ENCODE measurements around the gene FXR2.

Gene FXR2

DNA sequence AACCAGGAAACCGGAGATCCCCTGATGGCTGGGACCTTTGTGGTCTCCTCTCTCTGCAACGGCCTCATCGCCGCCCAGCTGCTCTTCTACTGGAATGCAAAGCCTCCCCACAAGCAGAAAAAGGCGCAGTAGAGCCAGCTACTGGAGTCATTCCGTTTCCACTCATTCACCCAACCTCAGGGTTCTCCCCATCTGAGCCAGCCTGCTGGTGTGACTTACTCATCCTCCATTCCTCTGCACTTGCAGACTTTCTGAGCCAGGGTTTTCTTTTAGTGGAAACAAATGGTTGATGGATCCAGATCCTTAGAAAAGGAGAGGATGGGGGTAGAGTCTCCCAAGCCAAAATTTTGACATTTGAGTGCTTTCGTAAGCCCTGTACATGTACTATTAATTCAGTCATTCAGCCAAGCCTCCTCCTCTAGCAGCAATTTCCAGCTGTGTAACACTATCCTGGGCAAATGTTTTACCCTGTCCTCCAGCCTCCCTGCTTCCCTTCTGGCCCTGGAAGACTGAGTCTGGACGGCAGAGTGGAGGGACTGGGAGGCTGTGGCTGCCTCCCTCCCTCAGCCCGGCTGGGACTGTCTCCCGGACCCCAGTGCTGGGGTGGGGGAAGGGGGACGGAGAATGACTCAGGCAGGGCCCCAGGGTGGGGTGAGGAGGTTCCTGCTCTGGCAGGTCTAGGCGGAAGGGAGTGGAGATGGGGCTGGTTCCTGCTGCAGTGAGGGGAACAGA, 27.1 kb downstream of the FXR2 start:
- DNase-seq (ENCODE audit: low spot score): no peak

GRCh38 chr17:7586673-7587419, 27.9 kb downstream of the FXR2 start:
- DNase-seq (ENCODE audit: low spot score): no peak

GRCh38 chr17:7583253-7584109, 31.2 kb downstream of the FXR2 start, which contains the start of gene MPDU1:
Gene MPDU1 (plus strand): TSS chr17:7583852. CDS start chr17:7583863, 11 bp downstream.
- DNase-seq (ENCODE audit: low spot score): peak; percentile 100

DNA sequence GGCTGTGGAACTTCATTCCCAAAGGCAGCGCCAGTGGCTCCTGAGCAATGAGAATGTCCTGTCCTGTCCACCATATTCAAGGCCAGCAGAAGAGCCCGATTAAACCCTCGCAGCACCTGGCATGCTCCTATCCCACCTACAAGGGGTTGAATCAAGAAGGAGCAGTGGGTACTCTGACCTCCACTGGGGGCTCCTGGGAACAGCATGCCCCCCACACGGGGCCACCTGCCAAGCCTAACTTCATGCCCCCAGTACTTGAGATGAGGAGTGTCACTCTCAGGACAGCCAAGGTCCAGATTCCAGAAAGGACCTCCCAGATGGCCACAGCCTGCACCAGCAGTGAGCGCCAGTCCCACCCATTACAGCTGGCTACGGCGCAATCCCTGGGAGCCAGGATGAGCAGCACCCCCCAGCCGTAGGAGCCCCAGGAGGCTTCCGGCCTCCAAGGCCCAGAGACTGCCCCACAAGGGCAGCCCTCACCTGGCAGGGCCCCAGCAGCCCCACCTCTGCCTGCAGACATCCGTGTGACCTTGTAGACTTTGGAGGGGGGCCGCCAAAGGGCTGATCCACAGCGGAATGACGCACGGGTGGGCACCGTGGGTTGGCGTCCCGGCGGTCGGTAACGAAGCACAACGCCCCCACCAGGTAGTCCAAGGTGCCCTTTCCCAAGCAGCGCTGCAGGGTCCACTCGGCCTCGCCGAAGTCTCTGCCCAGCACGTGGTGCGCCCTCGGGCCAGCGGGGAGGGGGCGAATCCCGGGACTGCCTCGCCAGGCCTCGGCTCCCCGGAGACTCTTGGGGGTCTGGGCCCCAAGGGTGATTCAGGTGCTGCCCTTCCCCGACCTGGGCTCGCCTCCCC, 32.1 kb downstream of the FXR2 start:
- DNase-seq (ENCODE audit: low spot score): no peak

DNA sequence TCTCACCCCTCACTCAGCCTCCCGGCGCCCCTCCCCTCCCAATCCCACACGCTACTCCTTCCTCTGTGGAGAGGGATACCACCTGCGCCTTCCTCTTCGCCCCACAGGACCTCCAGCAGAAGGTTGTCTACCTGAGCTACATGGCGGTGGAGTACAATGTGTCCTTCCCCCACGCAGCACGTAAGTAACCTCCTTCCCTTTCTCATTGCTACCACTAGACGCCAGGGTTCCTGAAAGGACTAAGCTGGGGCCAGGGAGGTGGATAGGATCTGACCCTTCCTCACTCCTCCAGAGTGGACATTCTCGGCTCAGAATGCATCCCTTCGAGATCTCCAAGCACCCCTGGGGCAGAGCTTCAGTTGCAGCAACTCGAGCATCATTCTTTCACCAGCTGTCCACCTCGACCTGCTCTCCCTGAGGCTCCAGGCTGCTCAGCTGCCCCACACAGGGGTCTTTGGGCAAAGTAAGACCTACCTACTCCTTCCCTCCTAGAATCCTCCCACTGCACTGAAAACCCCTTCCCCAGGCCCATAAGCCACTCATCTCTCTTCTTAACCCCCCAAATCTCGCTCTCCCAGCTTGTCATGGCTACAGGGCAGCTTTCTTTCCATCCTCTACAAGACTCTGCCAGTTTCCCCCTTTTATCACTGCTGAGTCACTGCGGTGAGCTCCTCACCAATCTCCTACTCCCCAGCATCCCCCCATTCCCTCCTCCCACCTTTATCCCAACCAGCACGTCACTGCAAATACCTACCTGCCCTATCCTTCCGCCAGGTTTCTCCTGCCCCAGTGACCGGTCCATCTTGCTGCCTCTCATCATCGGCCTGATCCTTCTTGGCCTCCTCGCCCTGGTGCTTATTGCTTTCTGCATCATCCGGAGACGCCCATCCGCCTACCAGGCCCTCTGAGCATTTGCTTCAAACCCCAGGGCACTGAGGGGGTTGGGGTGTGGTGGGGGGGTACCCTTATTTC, 33.8 kb downstream of the FXR2 start:
- no peak for DNase-seq (ENCODE audit: low spot score)

- DNase-seq (ENCODE audit: low spot score): no peak
Measured at GRCh38 chr17:7579834-7580603, 34.7 kb downstream of the FXR2 start.

- DNase-seq (ENCODE audit: low spot score): no peak
Measured at GRCh38 chr17:7579001-7579833, 35.5 kb downstream of the FXR2 start, which contains the start of gene CD68. Gene CD68 (plus strand): TSS chr17:7579638. CDS start chr17:7579678, 40 bp downstream.

DNA sequence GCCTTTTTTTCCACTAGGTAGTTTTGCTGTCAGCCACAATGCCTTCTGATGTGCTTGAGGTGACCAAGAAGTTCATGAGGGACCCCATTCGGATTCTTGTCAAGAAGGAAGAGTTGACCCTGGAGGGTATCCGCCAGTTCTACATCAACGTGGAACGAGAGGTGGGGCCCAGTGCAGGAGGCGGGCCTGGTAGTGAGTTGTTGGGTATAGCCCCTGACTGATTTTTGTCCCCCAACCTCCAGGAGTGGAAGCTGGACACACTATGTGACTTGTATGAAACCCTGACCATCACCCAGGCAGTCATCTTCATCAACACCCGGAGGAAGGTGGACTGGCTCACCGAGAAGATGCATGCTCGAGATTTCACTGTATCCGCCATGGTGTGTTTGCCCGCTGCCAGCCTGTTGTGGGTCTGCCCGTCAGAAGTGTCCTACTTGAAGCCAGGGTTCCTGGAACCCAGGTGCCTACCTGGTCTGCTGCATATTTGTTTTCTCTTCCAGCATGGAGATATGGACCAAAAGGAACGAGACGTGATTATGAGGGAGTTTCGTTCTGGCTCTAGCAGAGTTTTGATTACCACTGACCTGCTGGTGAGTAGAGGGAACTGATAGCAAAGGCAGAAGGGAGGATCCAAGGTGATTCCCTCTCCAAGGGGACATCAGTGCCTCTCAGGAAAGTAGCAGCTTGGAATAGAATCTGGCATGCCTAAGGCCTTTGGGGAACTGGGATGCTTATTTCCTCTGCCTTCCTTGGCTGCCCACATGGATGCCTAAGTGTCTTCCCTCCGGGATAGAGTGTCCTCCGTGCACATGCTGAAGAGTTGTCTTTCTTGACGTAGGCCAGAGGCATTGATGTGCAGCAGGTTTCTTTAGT, 37.1 kb downstream of the FXR2 start:
- no peak for DNase-seq (ENCODE audit: low spot score)

GRCh38 chr17:7576432-7576937, 38.2 kb downstream of the FXR2 start:
- no peak for DNase-seq (ENCODE audit: low spot score)

- no peak for DNase-seq (ENCODE audit: low spot score)
Measured at GRCh38 chr17:7575959-7576358, 38.7 kb downstream of the FXR2 start.

DNA sequence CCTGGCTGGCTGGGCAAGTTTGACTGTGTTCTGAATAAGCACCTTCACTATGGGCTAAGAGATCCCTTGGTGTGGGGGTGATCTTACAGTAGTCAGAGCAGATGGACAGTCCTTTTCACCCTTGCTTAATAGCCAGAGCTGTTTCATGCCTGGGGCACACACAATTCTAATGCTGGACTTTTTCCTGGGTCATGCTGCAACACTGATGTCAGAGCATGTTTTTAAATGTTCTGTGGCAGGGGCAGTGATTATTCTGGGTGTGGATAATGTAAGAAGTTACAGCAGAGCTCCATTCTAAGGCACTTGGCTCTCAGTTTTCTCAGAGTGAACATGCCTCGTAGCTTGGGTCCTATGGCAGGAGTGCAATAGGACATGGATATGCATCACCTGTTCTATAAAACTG, 39.2 kb downstream of the FXR2 start:
- DNase-seq (ENCODE audit: low spot score): no peak

GRCh38 chr17:7574176-7574953, 40.3 kb downstream of the FXR2 start:
- no peak for DNase-seq (ENCODE audit: low spot score)

DNA sequence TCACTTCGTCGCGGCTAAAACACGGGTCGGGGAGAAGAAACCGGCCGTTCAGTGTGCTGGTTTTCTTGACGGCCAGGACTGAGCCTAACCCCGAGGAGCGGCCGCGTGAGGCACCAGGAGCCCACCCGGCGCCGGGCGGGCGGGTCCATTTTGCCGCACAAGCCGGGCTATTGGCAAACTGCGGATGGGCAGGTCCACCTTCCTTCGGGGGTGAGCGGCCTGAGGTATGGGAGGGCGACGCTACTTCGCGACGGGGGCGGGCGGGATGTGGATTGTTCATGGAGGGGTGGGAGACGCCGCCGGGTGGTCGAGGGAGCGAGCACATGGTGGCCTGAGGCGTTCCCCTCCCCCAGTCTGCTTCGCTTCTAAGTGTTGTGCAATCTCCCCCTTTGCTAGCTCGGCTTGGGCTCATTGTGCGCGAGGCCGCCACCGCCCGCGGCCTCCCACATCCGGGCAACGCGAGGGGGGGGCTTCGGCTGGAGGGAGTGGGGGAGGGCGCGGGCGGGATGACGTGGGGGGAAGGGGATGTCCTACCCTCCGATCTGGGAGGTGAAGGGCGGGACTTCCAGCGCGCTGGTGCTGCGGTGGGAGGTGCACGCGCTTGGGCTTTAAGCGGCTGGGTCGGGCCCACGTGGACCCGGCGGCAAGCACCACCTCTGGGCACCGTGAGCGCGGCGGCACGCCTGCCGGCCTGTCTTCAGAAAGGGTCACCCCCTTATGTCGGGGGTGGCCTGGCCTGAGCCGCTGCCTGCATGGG, 41.2 kb downstream of the FXR2 start:
- DNase-seq (ENCODE audit: low spot score): peak; percentile 95

DNA sequence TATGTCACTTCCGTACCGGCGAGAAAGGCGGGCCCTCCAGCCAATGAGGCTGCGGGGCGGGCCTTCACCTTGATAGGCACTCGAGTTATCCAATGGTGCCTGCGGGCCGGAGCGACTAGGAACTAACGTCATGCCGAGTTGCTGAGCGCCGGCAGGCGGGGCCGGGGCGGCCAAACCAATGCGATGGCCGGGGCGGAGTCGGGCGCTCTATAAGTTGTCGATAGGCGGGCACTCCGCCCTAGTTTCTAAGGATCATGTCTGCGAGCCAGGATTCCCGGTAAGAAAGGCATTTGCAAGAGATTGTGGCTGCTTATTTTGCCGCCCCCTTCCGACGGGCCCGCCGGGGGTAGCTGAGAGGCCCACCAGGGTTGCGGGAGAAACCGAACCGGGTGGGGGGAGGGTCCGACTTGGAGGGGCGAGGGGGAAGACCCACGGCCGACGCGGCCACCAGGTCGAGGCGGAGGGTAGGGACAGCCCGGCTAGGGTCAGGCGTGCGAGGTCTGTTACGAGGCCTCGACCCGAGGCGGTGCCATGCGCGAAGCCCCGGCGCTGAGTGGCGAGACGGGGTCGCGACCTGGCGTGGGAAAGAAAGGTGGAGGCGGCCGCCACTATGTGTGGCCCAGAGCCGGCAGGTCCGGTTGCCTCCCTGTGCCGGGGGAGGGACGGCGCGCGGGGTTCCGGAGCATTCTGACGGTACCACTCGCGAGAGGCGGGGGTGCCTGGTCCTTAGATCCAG, 41.9 kb downstream of the FXR2 start:
- peak; percentile 100 for DNase-seq (ENCODE audit: low spot score)

DNA sequence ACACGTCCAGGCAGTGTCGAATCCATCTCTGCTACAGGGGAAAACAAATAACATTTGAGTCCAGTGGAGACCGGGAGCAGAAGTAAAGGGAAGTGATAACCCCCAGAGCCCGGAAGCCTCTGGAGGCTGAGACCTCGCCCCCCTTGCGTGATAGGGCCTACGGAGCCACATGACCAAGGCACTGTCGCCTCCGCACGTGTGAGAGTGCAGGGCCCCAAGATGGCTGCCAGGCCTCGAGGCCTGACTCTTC, 42.4 kb downstream of the FXR2 start:
- no peak for DNase-seq (ENCODE audit: low spot score)

All from ecto neural progenitor cell (in vitro differentiated cells).